Neuronal stem cell (in vitro differentiated cells): ENCODE results near the gene SLC6A9.

ENCODE experiments used
- DNase-seq: peaks from one replicate; pipeline ENCODE4 v3.0.0-alpha.2; 2013; ENCODE audit warnings: low spot score
- H2AFZ ChIP-seq: one replicate; pipeline ENCODE4 v1.6.1; 2013; ENCODE audit warnings: mild to moderate bottlenecking, low read length, inconsistent platforms
- H2AK5ac ChIP-seq: 2 replicates; pipeline ENCODE4 v1.6.1; 2013; ENCODE audit warnings: low read depth, mild to moderate bottlenecking, inconsistent platforms, low read length, moderate library complexity, mixed read lengths
- H2BK120ac ChIP-seq: 2 replicates; pipeline ENCODE4 v1.6.1; 2013; ENCODE audit warnings: low read depth, mild to moderate bottlenecking, inconsistent platforms, low read length, moderate library complexity, mixed read lengths
- H2BK12ac ChIP-seq: one replicate; pipeline ENCODE4 v1.6.1; 2013; ENCODE audit warnings: low read length, inconsistent platforms
- H2BK15ac ChIP-seq: 2 replicates; pipeline ENCODE4 v1.6.1; 2013; ENCODE audit warnings: mild to moderate bottlenecking, low read length, inconsistent platforms, mixed read lengths
- H2BK5ac ChIP-seq: one replicate; pipeline ENCODE4 v1.6.1; 2013; ENCODE audit warnings: inconsistent platforms, mild to moderate bottlenecking, low read length, moderate library complexity
- H3K14ac ChIP-seq: one replicate; pipeline ENCODE4 v1.6.1; 2013; ENCODE audit warnings: low read length, inconsistent platforms
- H3K18ac ChIP-seq: 2 replicates; pipeline ENCODE4 v1.6.1; 2013; ENCODE audit warnings: low read length, inconsistent platforms
- H3K23ac ChIP-seq: 2 replicates; pipeline ENCODE4 v1.6.1; 2013; ENCODE audit warnings: low read depth, mild to moderate bottlenecking, mixed read lengths, low read length, inconsistent platforms; ENCODE audit not compliant: poor library complexity
- H3K27ac ChIP-seq: replicated peaks from 3 replicates; pipeline ENCODE4 v1.5.1; 2013; ENCODE audit warnings: low read length, inconsistent platforms
- H3K27me3 ChIP-seq, 3 experiments: 2 replicates each; pipeline ENCODE4 v1.6.1; 2013; ENCODE audit warnings: low read length in 3 of 3, mild to moderate bottlenecking in 2 of 3, inconsistent platforms in 1 of 3, low read depth in 1 of 3, mixed read lengths in 1 of 3, moderate library complexity in 1 of 3; ENCODE audit not compliant: control insufficient read depth in 3 of 3, insufficient read depth in 3 of 3
- H3K36me3 ChIP-seq, 2 donors: replicated peaks in 1 of 2; 2 replicates each; pipeline ENCODE4 v1.6.1; 2013; ENCODE audit warnings: low read length in 2 of 2; ENCODE audit not compliant: control insufficient read depth in 2 of 2, insufficient read depth in 2 of 2
- H3K4ac ChIP-seq: 2 replicates; pipeline ENCODE4 v1.6.1; 2013; ENCODE audit warnings: inconsistent platforms, mild to moderate bottlenecking, low read length, moderate library complexity
- H3K4me1 ChIP-seq, 2 donors: 1 replicate in 1 of 2; 2 replicates in 1 of 2; pipeline ENCODE4 v1.6.1; 2013; ENCODE audit warnings: low read length in 2 of 2, low read depth in 1 of 2; ENCODE audit not compliant: control insufficient read depth in 2 of 2, insufficient read depth in 1 of 2
- H3K4me2 ChIP-seq: one replicate; pipeline ENCODE4 v1.6.1; 2013; ENCODE audit warnings: mild to moderate bottlenecking, low read length, inconsistent platforms; ENCODE audit not compliant: insufficient read depth, poor library complexity, severe bottlenecking
- H3K4me3 ChIP-seq, 2 donors: 2 replicates each; pipeline ENCODE4 v1.5.1; 2013; ENCODE audit warnings: low read length in 2 of 2, mild to moderate bottlenecking in 2 of 2, inconsistent platforms in 1 of 2, moderate library complexity in 1 of 2
- H3K79me1 ChIP-seq: one replicate; pipeline ENCODE4 v1.6.1; 2013; ENCODE audit warnings: low read depth, mild to moderate bottlenecking, inconsistent platforms, low read length, moderate library complexity
- H3K9ac ChIP-seq: one replicate; pipeline ENCODE4 v1.6.1; 2013; ENCODE audit warnings: mild to moderate bottlenecking, low read depth, low read length, inconsistent platforms; ENCODE audit not compliant: poor library complexity
- H3K9me3 ChIP-seq, 2 donors: replicated peaks in 1 of 2; 2 replicates each; pipeline versions ENCODE3 to v1.6.1; 2013; ENCODE audit warnings: low read length in 2 of 2, mild to moderate bottlenecking in 2 of 2, inconsistent platforms in 1 of 2, low read depth in 1 of 2, mixed read lengths in 1 of 2, moderate library complexity in 1 of 2; ENCODE audit not compliant: control insufficient read depth in 2 of 2, insufficient read depth in 1 of 2
- H4K8ac ChIP-seq: one replicate; pipeline ENCODE4 v1.6.1; 2013; ENCODE audit warnings: low read depth, mild to moderate bottlenecking, inconsistent platforms, low read length, moderate library complexity
- H4K91ac ChIP-seq: one replicate; pipeline ENCODE4 v1.6.1; 2013; ENCODE audit warnings: low read length, low read depth, mild to moderate bottlenecking, inconsistent platforms; ENCODE audit not compliant: poor library complexity
- WGBS, 2 donors: extraction: QIAGEN DNeasy Blood & Tissue Kit; methylation state at CpG; one replicate each; pipeline ENCODE4 v1.1.7; 2013; ENCODE audit warnings: missing lambda C conversion rate in 2 of 2, mixed read lengths in 1 of 2; ENCODE audit not compliant: insufficient read length in 2 of 2, insufficient replicate concordance in 1 of 2; ENCODE audit errors: extremely low coverage in 2 of 2; 5-methylcytosine and 5-hydroxymethylcytosine counted together

SLC6A9 gene

DNA sequence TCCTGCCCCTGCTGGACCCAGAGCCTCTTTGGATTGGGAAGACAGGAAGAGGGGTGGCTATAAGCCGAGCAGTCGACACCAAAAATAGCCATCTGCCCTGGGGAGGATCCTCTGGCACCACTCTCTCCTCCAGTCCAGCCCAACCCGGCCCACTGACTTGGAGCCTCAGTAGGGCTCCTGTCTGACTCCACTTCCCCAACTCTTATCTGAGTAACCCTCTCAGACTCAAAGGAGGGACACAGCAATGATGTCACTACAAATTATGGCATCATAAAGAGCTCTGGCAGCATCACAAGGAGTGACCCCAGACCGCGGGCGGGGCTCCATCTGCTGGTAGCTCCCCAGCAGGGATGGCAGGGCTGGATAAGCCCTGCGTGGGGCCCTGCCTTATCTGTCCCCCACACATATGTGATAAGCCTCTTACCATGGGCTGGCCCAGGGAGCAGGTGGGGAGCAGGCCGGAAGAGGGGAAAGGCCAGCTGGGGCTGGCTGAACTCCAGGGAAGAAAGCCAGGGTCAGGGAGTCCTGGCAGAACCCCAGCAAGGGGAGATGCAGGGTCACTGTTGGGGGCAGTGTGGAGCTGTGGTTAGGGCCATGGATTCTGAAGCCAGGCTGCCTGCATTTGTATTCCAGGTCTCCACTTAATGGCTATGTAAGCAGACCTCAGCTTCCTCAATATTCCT lies 4.6 kb upstream of the SLC6A9 start:
- H3K36me3 ChIP-seq = no peaks in the 10 kb centered on the region
- no peak for DNase-seq
- H2BK12ac ChIP-seq = no peak overlapping the region
- no peak overlapping the region for H3K4me2 ChIP-seq
- peak overlapping the region; percentile 16 for H2AK5ac ChIP-seq
- peaks cover 12 to 13% of the 10 kb centered on the region in 2 donors for H3K4me1 ChIP-seq
- no peak overlapping the region for H3K4ac ChIP-seq
- peak overlapping the region; percentile 38 for H2AFZ ChIP-seq
- H3K23ac ChIP-seq = no peak overlapping the region
- H3K27me3 ChIP-seq = peaks cover 0 to 25% (median 0%) of the 10 kb centered on the region in 3 experiments
- no peak overlapping the region for H2BK5ac ChIP-seq
- peaks cover 2% of the 10 kb centered on the region for H3K79me1 ChIP-seq
- no peak overlapping the region for H3K27ac ChIP-seq
- H3K9ac ChIP-seq = no peak overlapping the region
- peak overlapping the region; percentile 54 for H2BK15ac ChIP-seq
- H2BK120ac ChIP-seq = no peak overlapping the region
- WGBS, 2 donors = no CpG with 5 or more reads among the region's 8 CpGs
- H3K14ac ChIP-seq = no peak overlapping the region
- H4K91ac ChIP-seq = no peak overlapping the region
- H3K18ac ChIP-seq = peak overlapping the region; percentile 13
- H4K8ac ChIP-seq = no peak overlapping the region
- H3K9me3 ChIP-seq = peaks cover 0 to 1% of the 10 kb centered on the region in 2 donors
- no peak overlapping the region for H3K4me3 ChIP-seq

GRCh38 chr1:44034976-44035716 lies 3.9 kb upstream of the SLC6A9 start:
- no peak overlapping the region for H3K14ac ChIP-seq
- H4K91ac ChIP-seq = no peak overlapping the region
- no peak overlapping the region for H3K4ac ChIP-seq

GRCh38 chr1:44034423-44034822 lies 3.2 kb upstream of the SLC6A9 start:
- Histone ChIP-seq H2BK5ac (no peak overlapping the region), H2BK15ac (peak overlapping the region; percentile 42), H3K4ac (no peak overlapping the region), H2BK120ac (no peak overlapping the region), H3K27me3 (peaks cover 0 to 25% (median 0%) of the 10 kb centered on the region in 3 experiments), H3K9me3 (peaks cover 0 to 1% of the 10 kb centered on the region in 2 donors), H3K14ac (no peak overlapping the region), H3K4me1 (peaks cover 14 to 17% of the 10 kb centered on the region in 2 donors), H3K36me3 (no peaks in the 10 kb centered on the region), H3K4me2 (no peak overlapping the region), H3K4me3 (no peak overlapping the region), H3K18ac (no peak overlapping the region), H2AFZ (no peak overlapping the region), H4K91ac (no peak overlapping the region), H2AK5ac (peak overlapping the region; percentile 82), H3K79me1 (peaks cover 2% of the 10 kb centered on the region), H4K8ac (no peak overlapping the region), H3K9ac (no peak overlapping the region), H3K23ac (no peak overlapping the region), H3K27ac (no peak overlapping the region), H2BK12ac (no peak overlapping the region)
- no CpG with 5 or more reads among the region's 4 CpGs for WGBS, 2 donors
- no peak for DNase-seq

More at GRCh38 chr1:44034976-44035716, 3.9 kb upstream of the SLC6A9 start:
- Histone ChIP-seq H3K9ac (no peak overlapping the region), H3K4me1 (peaks cover 13 to 15% of the 10 kb centered on the region in 2 donors), H2BK12ac (no peak overlapping the region), H4K8ac (no peak overlapping the region), H3K9me3 (peaks cover 0 to 1% of the 10 kb centered on the region in 2 donors), H2BK15ac (no peak overlapping the region), H2AK5ac (peak overlapping the region; percentile 34), H3K4me2 (no peak overlapping the region), H2BK120ac (no peak overlapping the region), H3K27ac (no peak overlapping the region), H2BK5ac (no peak overlapping the region), H3K36me3 (no peaks in the 10 kb centered on the region), H2AFZ (peak overlapping the region; percentile 38), H3K4me3 (no peak overlapping the region), H3K79me1 (peaks cover 2% of the 10 kb centered on the region), H3K27me3 (peaks cover 0 to 25% (median 0%) of the 10 kb centered on the region in 3 experiments), H3K23ac (peak overlapping the region; percentile 38), H3K18ac (no peak overlapping the region)
- DNase-seq = no peak
- WGBS, 2 donors = no CpG with 5 or more reads among the region's 11 CpGs

- H3K4me3 ChIP-seq = no peak overlapping the region
These were observed 2.5 kb upstream of the SLC6A9 start for GRCh38 chr1:44033756-44034155.

More at GRCh38 chr1:44033756-44034155, 2.5 kb upstream of the SLC6A9 start:
- H2BK15ac ChIP-seq = peak overlapping the region; percentile 42
- no peak overlapping the region for H2BK12ac ChIP-seq
- H3K14ac ChIP-seq = no peak overlapping the region
- H3K23ac ChIP-seq = no peak overlapping the region
- H4K8ac ChIP-seq = no peak overlapping the region
- no peaks in the 10 kb centered on the region for H3K36me3 ChIP-seq
- H3K27me3 ChIP-seq = peaks cover 0 to 25% (median 0%) of the 10 kb centered on the region in 3 experiments
- no peak overlapping the region for H2BK120ac ChIP-seq
- no peak overlapping the region for H4K91ac ChIP-seq
- H3K18ac ChIP-seq = peak overlapping the region; percentile 21
- H3K27ac ChIP-seq = no peak overlapping the region
- no CpG with 5 or more reads among the region's 8 CpGs for WGBS, 2 donors
- no peak overlapping the region for H2BK5ac ChIP-seq
- no peak overlapping the region for H2AFZ ChIP-seq
- peaks cover 2% of the 10 kb centered on the region for H3K79me1 ChIP-seq
- peaks cover 0 to 1% of the 10 kb centered on the region in 2 donors for H3K9me3 ChIP-seq
- H3K9ac ChIP-seq = no peak overlapping the region
- H3K4me1 ChIP-seq = peaks cover 20% of the 10 kb centered on the region in 2 donors
- H3K4me2 ChIP-seq = no peak overlapping the region
- H3K4ac ChIP-seq = no peak overlapping the region
- no peak for DNase-seq
- peak overlapping the region; percentile 82 for H2AK5ac ChIP-seq
